GM12891 (cell line): ENCODE measurements around the gene SLC25A17.

ENCODE experiments used
- POU2F2 ChIP-seq: IDR thresholded peaks from 2 replicates; pipeline ENCODE4 v1.6.1; 2011; ENCODE audit warnings: low read depth, mild to moderate bottlenecking, control low read depth, low read length, moderate library complexity
- TAF1 ChIP-seq: IDR thresholded peaks from 2 replicates; pipeline ENCODE4 v1.6.1; 2011; ENCODE audit warnings: low read depth, low read length, control low read depth

- TF ChIP-seq POU2F2 (no peak), TAF1 (no peak)
Observed at GRCh38 chr22:40792451-40792850, 26.7 kb downstream of the SLC25A17 start.
